ENCODE results near the gene PPP4R4. TPM values are rescaled to one million over a fixed set of nuclear protein-coding genes. Genes with fewer than 3 reads are reported as not detected.

PPP4R4 gene
- total and polyA plus RNA-seq, 2 experiments from 2014 or later = 3.0 to 11.1 TPM

DNA sequence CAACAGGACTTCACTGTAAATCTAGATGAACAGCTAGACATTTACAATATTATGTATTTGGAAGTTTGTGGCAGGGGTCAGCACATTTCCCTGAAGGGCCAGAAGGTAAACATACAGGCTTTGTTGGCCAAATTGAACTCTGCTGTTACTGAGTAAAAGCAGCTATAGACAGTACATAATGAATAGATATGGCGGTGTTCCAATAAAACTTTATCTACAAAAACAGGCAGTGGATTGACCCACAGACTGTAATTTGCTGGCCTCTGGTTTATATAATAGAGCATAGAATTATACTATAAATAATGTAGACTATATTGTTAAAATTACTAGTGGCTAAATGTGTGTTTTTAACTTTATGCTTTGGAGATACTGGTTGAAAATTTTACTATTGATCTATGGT is 93.2 kb downstream of the PPP4R4 start:
- Histone ChIP-seq H3K79me2 (replicated peaks; ENCODE audit: insufficient read depth) (no peaks in the 10 kb centered on the region), H3K27ac (ENCODE audit: low read depth) (no peak overlapping the region), H3F3A (replicated peaks; ENCODE audit: low read depth) (no peaks in the 10 kb centered on the region), H3K27me3 (ENCODE audit: insufficient read depth) (no peaks in the 10 kb centered on the region), H3K36me3 (ENCODE audit: insufficient read depth) (no peaks in the 10 kb centered on the region), H3K4me3 (no peak overlapping the region), H3K4me1 (ENCODE audit: insufficient read depth) (no peaks in the 10 kb centered on the region), H4K20me1 (replicated peaks; ENCODE audit: insufficient read depth) (no peaks in the 10 kb centered on the region), H3K9me2 (ENCODE audit: insufficient read depth) (no peaks in the 10 kb centered on the region), H2AFZ (no peak overlapping the region), H3K4me2 (no peak overlapping the region)
- ATAC-seq (no peak), DNase-seq (ENCODE audit: low spot score) (no peak)
- no peaks in the 10 kb centered on the region for H3K4me1 Mint-ChIP-seq
- H3K27ac Mint-ChIP-seq = no peak overlapping the region
- peaks cover 8% of the 10 kb centered on the region for H3K9me3 Mint-ChIP-seq
- H3K27me3 Mint-ChIP-seq (ENCODE audit: insufficient read depth, low read depth, poor library complexity) = no peaks in the 10 kb centered on the region
- no peak overlapping the region for H3K4me3 Mint-ChIP-seq
- H3K36me3 Mint-ChIP-seq (ENCODE audit: low read depth) = peaks cover 15% of the 10 kb centered on the region
- TF ChIP-seq, protein P1, sequence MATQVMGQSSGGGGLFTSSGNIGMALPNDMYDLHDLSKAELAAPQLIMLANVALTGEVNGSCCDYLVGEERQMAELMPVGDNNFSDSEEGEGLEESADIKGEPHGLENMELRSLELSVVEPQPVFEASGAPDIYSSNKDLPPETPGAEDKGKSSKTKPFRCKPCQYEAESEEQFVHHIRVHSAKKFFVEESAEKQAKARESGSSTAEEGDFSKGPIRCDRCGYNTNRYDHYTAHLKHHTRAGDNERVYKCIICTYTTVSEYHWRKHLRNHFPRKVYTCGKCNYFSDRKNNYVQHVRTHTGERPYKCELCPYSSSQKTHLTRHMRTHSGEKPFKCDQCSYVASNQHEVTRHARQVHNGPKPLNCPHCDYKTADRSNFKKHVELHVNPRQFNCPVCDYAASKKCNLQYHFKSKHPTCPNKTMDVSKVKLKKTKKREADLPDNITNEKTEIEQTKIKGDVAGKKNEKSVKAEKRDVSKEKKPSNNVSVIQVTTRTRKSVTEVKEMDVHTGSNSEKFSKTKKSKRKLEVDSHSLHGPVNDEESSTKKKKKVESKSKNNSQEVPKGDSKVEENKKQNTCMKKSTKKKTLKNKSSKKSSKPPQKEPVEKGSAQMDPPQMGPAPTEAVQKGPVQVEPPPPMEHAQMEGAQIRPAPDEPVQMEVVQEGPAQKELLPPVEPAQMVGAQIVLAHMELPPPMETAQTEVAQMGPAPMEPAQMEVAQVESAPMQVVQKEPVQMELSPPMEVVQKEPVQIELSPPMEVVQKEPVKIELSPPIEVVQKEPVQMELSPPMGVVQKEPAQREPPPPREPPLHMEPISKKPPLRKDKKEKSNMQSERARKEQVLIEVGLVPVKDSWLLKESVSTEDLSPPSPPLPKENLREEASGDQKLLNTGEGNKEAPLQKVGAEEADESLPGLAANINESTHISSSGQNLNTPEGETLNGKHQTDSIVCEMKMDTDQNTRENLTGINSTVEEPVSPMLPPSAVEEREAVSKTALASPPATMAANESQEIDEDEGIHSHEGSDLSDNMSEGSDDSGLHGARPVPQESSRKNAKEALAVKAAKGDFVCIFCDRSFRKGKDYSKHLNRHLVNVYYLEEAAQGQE (IDR thresholded peaks at IDR 0.05; ENCODE audit: unreplicated experiment) = no peak
- TF ChIP-seq ZNF331 (CRISPR knock-in tag; IDR thresholded peaks at IDR 0.05; ENCODE audit: low read depth) (no peak), NANOG (IDR thresholded peaks at IDR 0.05; ENCODE audit: borderline replicate concordance) (no peak), ZNF462 (CRISPR knock-in tag; IDR thresholded peaks at IDR 0.05) (no peak), JUNB (IDR thresholded peaks at IDR 0.05; ENCODE audit: unreplicated experiment) (no peak), CREB1 (CRISPR knock-in tag; IDR thresholded peaks at IDR 0.05; ENCODE audit: low read depth) (no peak), EZH2 (IDR thresholded peaks at IDR 0.05; ENCODE audit: low read depth, unreplicated experiment) (no peak), ZNF114 (CRISPR knock-in tag; IDR thresholded peaks at IDR 0.05) (no peak), STAT1 (IDR thresholded peaks at IDR 0.05; ENCODE audit: unreplicated experiment) (no peak), POLR2AphosphoS5 (IDR thresholded peaks at IDR 0.05; ENCODE audit: low read depth) (no peak), EZH2phosphoT487 (IDR thresholded peaks at IDR 0.05; ENCODE audit: unreplicated experiment) (no peak), CTCF (conservative IDR thresholded peaks at IDR 0.05; ENCODE audit: low read depth in 2 of 2) (no peak)
- TF ChIP-seq, protein P2, sequence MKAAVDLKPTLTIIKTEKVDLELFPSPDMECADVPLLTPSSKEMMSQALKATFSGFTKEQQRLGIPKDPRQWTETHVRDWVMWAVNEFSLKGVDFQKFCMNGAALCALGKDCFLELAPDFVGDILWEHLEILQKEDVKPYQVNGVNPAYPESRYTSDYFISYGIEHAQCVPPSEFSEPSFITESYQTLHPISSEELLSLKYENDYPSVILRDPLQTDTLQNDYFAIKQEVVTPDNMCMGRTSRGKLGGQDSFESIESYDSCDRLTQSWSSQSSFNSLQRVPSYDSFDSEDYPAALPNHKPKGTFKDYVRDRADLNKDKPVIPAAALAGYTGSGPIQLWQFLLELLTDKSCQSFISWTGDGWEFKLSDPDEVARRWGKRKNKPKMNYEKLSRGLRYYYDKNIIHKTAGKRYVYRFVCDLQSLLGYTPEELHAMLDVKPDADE (IDR thresholded peaks at IDR 0.05) = no peak

All from GM23338 (cell line).